ENCODE measurements around the gene RND2.

DNA sequence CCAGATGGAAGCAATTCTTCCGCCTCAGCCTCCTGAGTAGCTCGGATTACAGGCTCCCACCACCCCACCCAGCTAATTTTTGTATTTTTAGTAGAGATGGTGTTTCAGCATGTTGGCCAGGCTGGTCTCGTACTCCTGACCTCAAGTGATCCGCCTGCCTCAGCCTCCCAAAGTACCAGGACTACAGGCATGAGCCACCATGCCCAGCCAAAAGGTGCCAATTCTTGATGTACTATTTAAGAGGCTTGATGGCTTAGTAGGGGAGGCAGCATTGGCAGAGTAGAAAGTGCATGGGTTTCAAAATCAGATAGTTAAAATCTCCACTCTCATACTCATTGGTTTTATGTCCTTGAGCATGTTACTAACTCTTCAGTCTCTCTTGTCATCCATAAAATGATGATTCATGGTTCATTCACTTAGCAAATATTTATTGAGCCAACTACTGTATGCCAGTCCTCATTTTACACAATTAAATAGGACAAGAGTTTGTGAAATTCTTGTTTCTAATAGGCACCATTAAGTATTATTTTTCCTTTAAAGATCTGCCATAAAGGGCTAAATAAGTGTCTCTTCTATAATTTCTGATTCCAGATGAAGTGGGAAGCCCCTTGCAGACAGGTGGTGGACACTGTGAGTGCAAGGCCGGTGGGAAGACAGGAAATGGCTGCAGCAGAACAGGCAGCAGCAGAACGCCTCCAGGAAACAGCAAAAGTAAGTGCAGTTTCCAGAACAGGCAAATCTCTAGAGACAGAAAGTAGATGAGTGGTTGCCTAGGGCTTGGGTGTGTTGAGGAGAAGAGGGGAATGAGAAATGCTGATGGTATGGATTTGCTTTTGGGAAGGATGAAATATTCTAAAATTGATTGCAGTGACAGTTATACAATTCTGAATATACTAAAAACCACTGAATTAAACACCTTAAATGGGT is 35.0 kb upstream of the RND2 start:
- TF ChIP-seq, protein P1, sequence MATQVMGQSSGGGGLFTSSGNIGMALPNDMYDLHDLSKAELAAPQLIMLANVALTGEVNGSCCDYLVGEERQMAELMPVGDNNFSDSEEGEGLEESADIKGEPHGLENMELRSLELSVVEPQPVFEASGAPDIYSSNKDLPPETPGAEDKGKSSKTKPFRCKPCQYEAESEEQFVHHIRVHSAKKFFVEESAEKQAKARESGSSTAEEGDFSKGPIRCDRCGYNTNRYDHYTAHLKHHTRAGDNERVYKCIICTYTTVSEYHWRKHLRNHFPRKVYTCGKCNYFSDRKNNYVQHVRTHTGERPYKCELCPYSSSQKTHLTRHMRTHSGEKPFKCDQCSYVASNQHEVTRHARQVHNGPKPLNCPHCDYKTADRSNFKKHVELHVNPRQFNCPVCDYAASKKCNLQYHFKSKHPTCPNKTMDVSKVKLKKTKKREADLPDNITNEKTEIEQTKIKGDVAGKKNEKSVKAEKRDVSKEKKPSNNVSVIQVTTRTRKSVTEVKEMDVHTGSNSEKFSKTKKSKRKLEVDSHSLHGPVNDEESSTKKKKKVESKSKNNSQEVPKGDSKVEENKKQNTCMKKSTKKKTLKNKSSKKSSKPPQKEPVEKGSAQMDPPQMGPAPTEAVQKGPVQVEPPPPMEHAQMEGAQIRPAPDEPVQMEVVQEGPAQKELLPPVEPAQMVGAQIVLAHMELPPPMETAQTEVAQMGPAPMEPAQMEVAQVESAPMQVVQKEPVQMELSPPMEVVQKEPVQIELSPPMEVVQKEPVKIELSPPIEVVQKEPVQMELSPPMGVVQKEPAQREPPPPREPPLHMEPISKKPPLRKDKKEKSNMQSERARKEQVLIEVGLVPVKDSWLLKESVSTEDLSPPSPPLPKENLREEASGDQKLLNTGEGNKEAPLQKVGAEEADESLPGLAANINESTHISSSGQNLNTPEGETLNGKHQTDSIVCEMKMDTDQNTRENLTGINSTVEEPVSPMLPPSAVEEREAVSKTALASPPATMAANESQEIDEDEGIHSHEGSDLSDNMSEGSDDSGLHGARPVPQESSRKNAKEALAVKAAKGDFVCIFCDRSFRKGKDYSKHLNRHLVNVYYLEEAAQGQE (IDR thresholded peaks at IDR 0.05), result no peak
- TF ChIP-seq, protein P2, sequence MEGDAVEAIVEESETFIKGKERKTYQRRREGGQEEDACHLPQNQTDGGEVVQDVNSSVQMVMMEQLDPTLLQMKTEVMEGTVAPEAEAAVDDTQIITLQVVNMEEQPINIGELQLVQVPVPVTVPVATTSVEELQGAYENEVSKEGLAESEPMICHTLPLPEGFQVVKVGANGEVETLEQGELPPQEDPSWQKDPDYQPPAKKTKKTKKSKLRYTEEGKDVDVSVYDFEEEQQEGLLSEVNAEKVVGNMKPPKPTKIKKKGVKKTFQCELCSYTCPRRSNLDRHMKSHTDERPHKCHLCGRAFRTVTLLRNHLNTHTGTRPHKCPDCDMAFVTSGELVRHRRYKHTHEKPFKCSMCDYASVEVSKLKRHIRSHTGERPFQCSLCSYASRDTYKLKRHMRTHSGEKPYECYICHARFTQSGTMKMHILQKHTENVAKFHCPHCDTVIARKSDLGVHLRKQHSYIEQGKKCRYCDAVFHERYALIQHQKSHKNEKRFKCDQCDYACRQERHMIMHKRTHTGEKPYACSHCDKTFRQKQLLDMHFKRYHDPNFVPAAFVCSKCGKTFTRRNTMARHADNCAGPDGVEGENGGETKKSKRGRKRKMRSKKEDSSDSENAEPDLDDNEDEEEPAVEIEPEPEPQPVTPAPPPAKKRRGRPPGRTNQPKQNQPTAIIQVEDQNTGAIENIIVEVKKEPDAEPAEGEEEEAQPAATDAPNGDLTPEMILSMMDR (IDR thresholded peaks at IDR 0.05; ENCODE audit: low read depth, low read length, missing input control), result no peak
- TF ChIP-seq YY1 (IDR thresholded peaks at IDR 0.05), result no peak
